WTC11 (cell line): ENCODE measurements around the gene DUSP5. TPM values are rescaled to one million over a fixed set of nuclear protein-coding genes. Genes with fewer than 3 reads are reported as not detected.

ENCODE experiments used
- ATAC-seq: fragments of 200-7000 bp; cut with Tn5 transposase; 2 replicates; pipeline ENCODE4 v1.10.0; 2021; ENCODE audit warnings: mild to moderate bottlenecking, moderate library complexity
- CTCF ChIA-PET: fragments of 300-600 bp; sonication (Branson Sonifier 250); formaldehyde crosslinking; loops from one replicate; lab custom pipeline; 2021; ENCODE audit warnings: antibody characterized with exemption; lab: Charles Lee
- POLR2A ChIA-PET: fragments of 350-600 bp; sonication (Branson Sonifier 250); formaldehyde crosslinking; loops from one replicate; lab custom pipeline; 2021; ENCODE audit warnings: antibody characterized with exemption; lab: Charles Lee
- DNase-seq: peaks from one replicate; pipeline ENCODE4 v3.0.0; 2021; ENCODE audit warnings: low spot score
- H3K27ac Mint-ChIP-seq: 2 replicates; pipeline ENCODE4 v1.8.0; 2021; ENCODE audit warnings: mixed read lengths
- H3K27me3 Mint-ChIP-seq: 2 replicates; pipeline ENCODE4 v1.8.0; 2021; ENCODE audit warnings: low read depth, mild to moderate bottlenecking, moderate library complexity, mixed read lengths
- H3K36me3 Mint-ChIP-seq: 2 replicates; pipeline ENCODE4 v1.8.0; 2021; ENCODE audit warnings: mixed read lengths
- H3K4me1 Mint-ChIP-seq: 2 replicates; pipeline ENCODE4 v1.8.0; 2022; ENCODE audit warnings: mixed read lengths
- H3K4me3 Mint-ChIP-seq: 2 replicates; pipeline ENCODE4 v1.8.0; 2021; ENCODE audit warnings: mild to moderate bottlenecking, moderate library complexity, mixed read lengths
- H3K9me3 Mint-ChIP-seq: 2 replicates; pipeline ENCODE4 v1.8.0; 2021; ENCODE audit warnings: mixed read lengths
- ATF6 ChIP-seq: sonication (generic); formaldehyde crosslinking; IDR thresholded peaks from 2 replicates; pipeline ENCODE4 v1.8.1; 2023; ENCODE audit warnings: mild to moderate bottlenecking, missing genetic modification reagents
- E2F1 ChIP-seq: sonication (generic); formaldehyde crosslinking; IDR thresholded peaks from 2 replicates; pipeline ENCODE4 v1.8.0; 2022; ENCODE audit warnings: mild to moderate bottlenecking, missing genetic modification reagents
- E2F4 ChIP-seq: sonication (generic); formaldehyde crosslinking; IDR thresholded peaks from 2 replicates; pipeline ENCODE4 v1.8.1; 2022; ENCODE audit warnings: low read depth, mild to moderate bottlenecking, moderate library complexity, missing genetic modification reagents, borderline replicate concordance
- ERG ChIP-seq: fragments of 250-450 bp; sonication (Bioruptor Pico); IDR thresholded peaks from 2 replicates; pipeline ENCODE4 v1.8.0; 2021; ENCODE audit warnings: mild to moderate bottlenecking
- IRF2 ChIP-seq: sonication (generic); formaldehyde crosslinking; IDR thresholded peaks from 2 replicates; pipeline ENCODE4 v1.8.0; 2022; ENCODE audit warnings: low read depth, missing genetic modification reagents, borderline replicate concordance
- MAX ChIP-seq: sonication (generic); formaldehyde crosslinking; IDR thresholded peaks from 2 replicates; pipeline ENCODE4 v1.8.0; 2022; ENCODE audit warnings: mild to moderate bottlenecking, missing genetic modification reagents
- MXD4 ChIP-seq: fragments of 250-450 bp; sonication (Bioruptor Pico); IDR thresholded peaks from 2 replicates; pipeline ENCODE4 v1.8.0; 2021; ENCODE audit warnings: mild to moderate bottlenecking, moderate library complexity, borderline replicate concordance
- PREB ChIP-seq: sonication (generic); formaldehyde crosslinking; IDR thresholded peaks from 2 replicates; pipeline ENCODE4 v1.8.1; 2022; ENCODE audit warnings: mild to moderate bottlenecking, missing genetic modification reagents, moderate library complexity, borderline replicate concordance
- RORB ChIP-seq: fragments of 250-450 bp; sonication (Bioruptor Pico); IDR thresholded peaks from 2 replicates; pipeline ENCODE4 v1.9.0; 2021; ENCODE audit warnings: mild to moderate bottlenecking
- SOX15 ChIP-seq: fragments of 250-450 bp; sonication (Bioruptor Pico); IDR thresholded peaks from 2 replicates; pipeline ENCODE4 v1.9.0; 2021; ENCODE audit warnings: mild to moderate bottlenecking
- ZNF121 ChIP-seq: sonication (generic); formaldehyde crosslinking; IDR thresholded peaks from 2 replicates; pipeline ENCODE4 v1.8.0; 2023; ENCODE audit warnings: missing genetic modification reagents
- ZNF138 ChIP-seq: sonication (generic); formaldehyde crosslinking; conservative IDR thresholded peaks from 2 replicates; pipeline ENCODE4 v1.8.1; 2022; ENCODE audit warnings: mild to moderate bottlenecking, moderate library complexity, missing genetic modification reagents
- ZNF219 ChIP-seq: sonication (generic); formaldehyde crosslinking; IDR thresholded peaks from 2 replicates; pipeline ENCODE4 v1.8.0; 2023; ENCODE audit warnings: missing genetic modification reagents, mild to moderate bottlenecking, borderline replicate concordance
- ZNF263 ChIP-seq: sonication (generic); formaldehyde crosslinking; IDR thresholded peaks from 2 replicates; pipeline ENCODE4 v1.8.1; 2022; ENCODE audit warnings: low read depth, mild to moderate bottlenecking, moderate library complexity, missing genetic modification reagents
- ZNF281 ChIP-seq: sonication (generic); formaldehyde crosslinking; IDR thresholded peaks from 2 replicates; pipeline ENCODE4 v1.8.0; 2023; ENCODE audit warnings: mild to moderate bottlenecking, missing genetic modification reagents
- ZNF396 ChIP-seq: fragments of 250-450 bp; sonication (Bioruptor Pico); IDR thresholded peaks from 2 replicates; pipeline ENCODE4 v1.8.0; 2021; ENCODE audit warnings: mild to moderate bottlenecking, moderate library complexity, borderline replicate concordance
- ZNF416 ChIP-seq: fragments of 250-450 bp; sonication (Bioruptor Pico); IDR thresholded peaks from 2 replicates; pipeline ENCODE4 v1.9.0; 2021; ENCODE audit warnings: mild to moderate bottlenecking, inconsistent platforms
- total RNA-seq: library from RNA; stranded (reverse); gene quantifications from 3 replicates; pipeline ENCODE4 v1.2.3, GENCODE V29; 2021

Gene DUSP5
- total RNA-seq, 1 experiment from 2014 or later, result 55.1 TPM

GRCh38 chr10:110512461-110513187, 14.9 kb downstream of the DUSP5 start (continued):
- no peak for TF ChIP-seq E2F4
- no peak for TF ChIP-seq E2F1 (CRISPR knock-in tag)

- Mint-ChIP-seq H3K4me1 (peaks cover 3% of the 10 kb centered on the region; the same call in 1 of the 2 replicates), H3K36me3 (peaks cover 51% of the 10 kb centered on the region), H3K9me3 (no peaks in the 10 kb centered on the region), H3K27me3 (no peaks in the 10 kb centered on the region), H3K27ac (no peak overlapping the region), H3K4me3 (no peak overlapping the region)
- DNase-seq, result no peak
- POLR2A ChIA-PET, result interaction anchor here (0.6 kb wide), 1 partner anchor 13 kb away, joined by 3 read pairs; no protein-coding TSS in a partner anchor
- ATAC-seq, result no peak
- CTCF ChIA-PET, result no interaction called here
- TF ChIP-seq MAX (no peak), ZNF416 (CRISPR knock-in tag) (no peak), ZNF396 (CRISPR knock-in tag) (no peak), SOX15 (CRISPR knock-in tag) (no peak), IRF2 (CRISPR knock-in tag) (no peak), ZNF138 (CRISPR knock-in tag) (no peak), ZNF263 (CRISPR knock-in tag) (no peak), ZNF121 (CRISPR knock-in tag) (no peak), ATF6 (CRISPR knock-in tag) (no peak), RORB (CRISPR knock-in tag) (no peak), PREB (no peak)
Observed at GRCh38 chr10:110513949-110514348, 16.2 kb downstream of the DUSP5 start.

GRCh38 chr10:110514848-110515247, 17.1 kb downstream of the DUSP5 start:
- H3K9me3 Mint-ChIP-seq, result no peaks in the 10 kb centered on the region
- H3K27ac Mint-ChIP-seq, result no peak overlapping the region
- H3K27me3 Mint-ChIP-seq, result no peaks in the 10 kb centered on the region
- ATAC-seq (no peak), DNase-seq (no peak)
- H3K4me1 Mint-ChIP-seq, result 0 out of 2 replicates have a peak, but pooled peaks cover 2% of the 10 kb centered on the region
- no peak overlapping the region for H3K4me3 Mint-ChIP-seq
- ChIA-PET POLR2A (interaction anchor here (0.7 to 0.9 kb wide), 2 partner anchors 26 to 32 kb away, joined by 5 to 10 read pairs; no protein-coding TSS in a partner anchor), CTCF (no interaction called here)
- peaks cover 42% of the 10 kb centered on the region for H3K36me3 Mint-ChIP-seq
- TF ChIP-seq ZNF281 (CRISPR knock-in tag), result no peak
- no peak for TF ChIP-seq ZNF219
- TF ChIP-seq MXD4 (CRISPR knock-in tag), result no peak
- no peak for TF ChIP-seq ERG
- TF ChIP-seq ATF6 (CRISPR knock-in tag), result no peak
- no peak for TF ChIP-seq ZNF121 (CRISPR knock-in tag)
